GM12801 (cell line): Measurements from ENCODE around the gene BST1.

ENCODE experiments used
- TF ChIP-seq, protein P1 (sequence below): IDR thresholded peaks from one replicate; pipeline ENCODE4 v1.5.1; 2011; ENCODE audit warnings: control low read depth; ENCODE audit not compliant: insufficient read length; ENCODE audit errors: extremely low read depth

The BST1 gene

DNA sequence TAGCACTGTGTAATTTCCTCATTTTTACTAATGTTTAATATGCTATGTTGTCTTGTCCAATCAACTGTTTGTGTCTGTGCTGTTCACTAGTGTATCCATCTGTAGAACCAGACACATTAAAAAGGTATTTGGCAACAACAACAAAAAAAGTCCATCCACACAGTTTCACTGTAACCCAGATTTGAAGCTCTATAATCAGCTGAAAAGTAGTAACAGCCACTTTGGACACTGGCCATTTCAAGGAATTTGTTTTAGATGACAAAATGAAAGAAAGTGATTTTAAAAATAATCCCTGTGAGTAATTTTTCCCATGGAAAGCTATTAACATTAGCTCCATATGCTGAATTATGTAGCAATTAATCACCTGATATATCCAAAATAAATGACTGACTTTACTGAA lies 45.5 kb upstream of the BST1 start:
- TF ChIP-seq, protein P1, sequence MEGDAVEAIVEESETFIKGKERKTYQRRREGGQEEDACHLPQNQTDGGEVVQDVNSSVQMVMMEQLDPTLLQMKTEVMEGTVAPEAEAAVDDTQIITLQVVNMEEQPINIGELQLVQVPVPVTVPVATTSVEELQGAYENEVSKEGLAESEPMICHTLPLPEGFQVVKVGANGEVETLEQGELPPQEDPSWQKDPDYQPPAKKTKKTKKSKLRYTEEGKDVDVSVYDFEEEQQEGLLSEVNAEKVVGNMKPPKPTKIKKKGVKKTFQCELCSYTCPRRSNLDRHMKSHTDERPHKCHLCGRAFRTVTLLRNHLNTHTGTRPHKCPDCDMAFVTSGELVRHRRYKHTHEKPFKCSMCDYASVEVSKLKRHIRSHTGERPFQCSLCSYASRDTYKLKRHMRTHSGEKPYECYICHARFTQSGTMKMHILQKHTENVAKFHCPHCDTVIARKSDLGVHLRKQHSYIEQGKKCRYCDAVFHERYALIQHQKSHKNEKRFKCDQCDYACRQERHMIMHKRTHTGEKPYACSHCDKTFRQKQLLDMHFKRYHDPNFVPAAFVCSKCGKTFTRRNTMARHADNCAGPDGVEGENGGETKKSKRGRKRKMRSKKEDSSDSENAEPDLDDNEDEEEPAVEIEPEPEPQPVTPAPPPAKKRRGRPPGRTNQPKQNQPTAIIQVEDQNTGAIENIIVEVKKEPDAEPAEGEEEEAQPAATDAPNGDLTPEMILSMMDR, result no peak

DNA sequence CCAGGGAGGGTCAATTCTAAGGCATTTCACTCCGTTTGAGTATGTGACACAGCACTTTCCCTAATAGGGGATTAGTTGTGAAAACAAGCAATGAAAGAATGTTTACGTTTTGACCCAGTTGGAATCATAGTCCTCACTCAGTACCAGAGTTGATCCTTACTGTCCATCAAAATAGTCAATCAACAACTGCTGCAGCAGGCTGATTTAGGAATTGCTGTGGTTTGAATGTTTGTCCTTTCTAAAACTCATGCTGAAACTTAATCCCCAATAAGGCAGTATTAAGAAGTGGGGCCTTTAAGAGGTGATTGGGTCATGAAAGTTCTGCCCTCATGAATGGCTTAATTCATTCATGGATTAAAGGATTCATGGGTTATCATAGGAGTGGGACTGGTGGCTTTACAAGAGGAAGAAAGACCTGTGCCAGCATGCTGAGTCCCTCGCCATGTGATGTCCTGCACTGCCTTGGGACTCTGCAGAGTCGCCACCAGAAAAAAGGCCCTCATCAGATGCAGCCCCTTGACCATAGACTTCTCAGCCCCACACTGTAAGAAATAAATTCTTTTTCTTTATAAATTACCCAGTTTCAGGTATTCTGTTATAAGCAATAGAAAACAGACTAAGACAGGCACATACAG lies 44.6 kb upstream of the BST1 start:
- TF ChIP-seq, protein P1, result no peak

DNA sequence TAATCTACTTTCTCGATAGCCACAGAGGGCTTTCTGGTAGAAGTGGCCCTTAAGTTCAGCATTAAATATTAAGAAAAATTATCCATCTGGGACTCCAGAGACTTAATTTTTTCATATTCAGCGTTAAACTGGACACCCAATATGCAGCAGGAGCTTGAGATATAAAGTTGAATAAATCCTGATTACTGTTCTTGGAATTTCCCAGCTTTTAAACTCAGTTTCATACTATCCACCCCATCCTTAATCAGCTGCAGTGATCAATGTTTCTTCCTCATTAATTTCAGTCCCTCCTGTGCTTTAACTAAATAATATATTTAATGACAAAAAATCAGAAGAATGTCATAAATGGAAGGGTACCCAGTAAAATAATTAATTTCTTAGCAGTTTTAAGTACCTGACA lies 44.1 kb upstream of the BST1 start:
- TF ChIP-seq, protein P1, result no peak

DNA sequence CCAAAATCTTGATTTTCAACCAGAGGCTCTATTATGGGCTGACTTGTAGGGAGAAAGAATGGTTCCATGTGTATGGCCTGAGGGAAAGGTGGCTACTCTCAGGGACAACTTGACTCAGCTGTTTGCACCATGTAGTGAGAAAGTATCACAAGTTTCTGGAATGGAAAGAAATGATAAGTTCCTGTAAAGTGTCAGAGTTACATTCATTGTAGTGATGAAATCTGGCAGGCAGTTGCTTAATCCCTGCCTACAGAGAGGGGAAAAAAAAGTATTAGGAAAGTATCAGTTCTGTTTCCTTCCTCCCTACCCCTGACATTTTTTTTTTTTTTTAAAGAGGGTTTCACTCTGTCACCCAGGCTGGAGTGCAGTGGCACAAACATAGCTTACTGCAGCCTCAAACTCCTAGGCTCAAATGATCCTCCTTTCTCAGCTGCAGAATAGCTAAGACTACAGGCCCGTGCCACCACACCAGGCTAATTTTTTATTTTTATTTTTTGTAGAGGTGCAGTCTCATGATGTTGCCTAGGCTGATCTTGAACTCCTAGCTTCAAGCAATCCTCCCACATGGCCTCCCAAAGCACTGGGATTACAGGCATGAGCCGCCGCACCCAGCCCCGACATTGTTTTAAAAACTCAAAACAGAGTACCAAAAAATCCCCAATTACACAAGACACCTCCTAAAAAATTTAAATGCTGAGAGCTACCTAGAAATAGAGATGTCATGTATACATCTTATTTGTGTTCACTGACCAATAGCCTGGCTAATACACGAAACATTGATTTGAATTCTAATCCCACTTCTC lies 42.9 kb upstream of the BST1 start:
- TF ChIP-seq, protein P1, result no peak

DNA sequence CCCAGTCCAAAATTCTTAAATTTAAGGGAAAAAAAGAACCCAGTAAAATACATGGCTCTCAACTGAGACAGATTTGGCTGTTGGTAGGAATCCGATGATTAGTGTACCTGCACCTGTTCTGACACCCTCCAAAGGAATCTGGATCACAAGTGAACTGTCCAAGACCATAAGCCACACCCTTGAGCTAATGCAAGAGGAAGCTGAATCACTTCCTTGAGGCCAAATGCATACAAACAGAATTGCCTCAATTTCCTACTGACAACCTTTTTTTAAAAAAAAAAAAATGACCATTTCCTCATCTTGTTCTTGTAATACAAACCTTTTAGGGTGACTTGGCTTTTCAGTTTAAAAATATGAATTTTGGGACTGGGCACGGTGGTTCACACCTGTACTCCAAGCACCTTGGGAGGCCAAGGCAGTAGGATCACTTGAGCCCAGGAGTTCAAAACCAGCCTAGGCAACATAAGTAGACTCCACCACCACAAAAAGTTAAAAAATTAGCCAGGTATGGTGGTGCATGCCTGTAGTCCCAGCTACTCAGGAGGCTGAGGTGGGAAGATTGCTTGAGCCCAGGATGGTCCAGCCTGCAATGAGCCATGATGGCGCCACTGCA lies 37.0 kb upstream of the BST1 start:
- TF ChIP-seq, protein P1, result no peak

DNA sequence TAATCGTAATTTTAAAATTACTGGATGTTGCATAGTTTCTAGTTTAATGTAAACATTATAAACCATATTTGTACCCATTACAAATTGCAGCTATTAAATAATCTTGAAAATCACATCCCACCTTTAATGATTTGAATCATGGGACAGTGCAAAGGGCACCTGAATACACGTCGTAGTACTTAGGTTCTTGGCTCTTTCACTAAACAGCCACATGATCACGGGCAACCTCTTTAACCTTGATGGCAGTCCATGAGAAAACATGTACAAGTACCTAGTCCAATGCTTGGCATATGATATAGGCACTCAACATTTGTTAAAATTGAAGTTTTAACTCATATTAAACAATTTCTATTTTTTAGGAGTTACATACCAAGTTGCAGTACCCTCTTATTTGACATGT lies 35.9 kb upstream of the BST1 start:
- TF ChIP-seq, protein P1, result no peak

DNA sequence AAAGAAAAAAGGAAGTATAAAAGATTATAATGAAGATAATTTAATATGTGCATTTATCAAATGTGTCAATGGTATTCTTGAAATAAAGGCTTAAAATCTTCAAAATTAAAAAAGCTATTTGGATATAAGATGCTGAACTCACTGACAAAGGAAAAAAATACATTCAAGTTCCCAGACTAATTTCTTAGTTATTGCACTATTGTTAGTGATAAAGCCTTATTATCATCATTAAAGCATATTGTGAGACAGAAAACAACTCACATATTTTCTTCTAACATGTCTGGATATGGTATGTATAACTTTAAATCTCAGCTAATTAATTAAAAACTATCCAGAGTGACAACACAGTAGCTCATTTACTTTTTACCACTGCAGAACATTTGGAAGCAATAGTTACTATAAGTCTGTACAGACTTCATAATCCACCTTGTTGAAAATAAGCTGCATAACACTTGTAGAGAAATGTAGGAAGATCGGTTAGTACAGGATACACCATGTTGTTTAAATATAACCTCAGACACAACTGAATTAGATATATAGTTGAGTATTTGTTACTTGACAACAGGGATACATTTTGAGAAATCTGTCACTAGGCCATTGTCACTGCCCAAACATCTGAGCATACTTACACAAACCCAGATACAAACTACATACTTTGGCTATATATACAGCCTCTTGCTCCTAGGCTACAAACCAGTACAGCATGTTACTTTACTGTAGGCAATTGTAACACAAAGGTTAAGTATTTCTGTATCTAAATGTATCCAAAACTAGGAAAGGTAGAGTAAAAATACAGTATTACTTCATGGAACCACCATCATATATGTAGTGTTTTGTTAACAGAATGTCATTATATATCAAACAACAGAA lies 34.1 kb upstream of the BST1 start:
- TF ChIP-seq, protein P1, result no peak
